ENCODE data around the gene PXDN.
"Not testable (repeated sequence)": the region's sequence is repeated elsewhere in the genome, so short reads cannot be mapped to it uniquely, and the experiment has no call there.

PXDN gene

DNA sequence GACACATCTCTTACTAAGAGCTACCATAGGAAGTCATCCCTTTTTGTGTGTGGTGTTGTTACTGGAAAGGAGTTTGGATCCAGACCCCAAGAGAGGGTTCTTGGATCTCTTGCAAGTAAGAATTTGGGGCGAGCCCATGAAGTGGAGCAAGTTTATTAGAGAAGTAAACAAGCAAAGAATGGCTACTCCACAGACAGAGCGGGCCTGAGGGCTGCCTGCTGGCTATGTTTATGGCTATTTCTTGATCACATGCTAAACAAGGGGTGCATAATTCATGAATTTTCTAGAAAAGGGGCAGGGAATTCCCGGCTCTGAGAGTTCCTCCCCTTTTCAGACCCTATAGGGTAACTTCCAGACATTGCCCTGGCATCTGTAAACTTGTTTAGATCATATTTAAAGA, 30.6 kb upstream of the PXDN start:
- no peak for DNase-seq (ENCODE audit: low read depth)

DNA sequence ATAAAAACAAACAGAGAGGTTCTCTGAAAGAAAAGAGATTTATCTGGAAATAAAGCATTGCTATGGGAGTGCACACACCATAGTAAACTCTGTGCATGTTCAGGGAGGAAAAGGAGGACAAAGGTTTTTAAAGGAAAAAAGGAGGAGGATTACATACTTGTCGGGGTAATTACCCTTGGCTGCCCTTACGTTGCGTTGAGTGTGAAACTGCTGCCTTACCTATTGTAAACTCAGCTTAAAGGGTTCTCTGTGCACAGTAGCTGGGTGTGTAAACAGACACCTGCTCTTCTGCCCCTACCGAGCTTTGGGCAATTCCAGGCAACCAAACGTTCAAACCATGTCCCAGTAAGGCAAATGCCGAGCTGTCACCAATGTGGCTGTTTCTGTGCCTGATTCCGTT, 29.6 kb upstream of the PXDN start:
- DNase-seq (ENCODE audit: low read depth): no peak

DNA sequence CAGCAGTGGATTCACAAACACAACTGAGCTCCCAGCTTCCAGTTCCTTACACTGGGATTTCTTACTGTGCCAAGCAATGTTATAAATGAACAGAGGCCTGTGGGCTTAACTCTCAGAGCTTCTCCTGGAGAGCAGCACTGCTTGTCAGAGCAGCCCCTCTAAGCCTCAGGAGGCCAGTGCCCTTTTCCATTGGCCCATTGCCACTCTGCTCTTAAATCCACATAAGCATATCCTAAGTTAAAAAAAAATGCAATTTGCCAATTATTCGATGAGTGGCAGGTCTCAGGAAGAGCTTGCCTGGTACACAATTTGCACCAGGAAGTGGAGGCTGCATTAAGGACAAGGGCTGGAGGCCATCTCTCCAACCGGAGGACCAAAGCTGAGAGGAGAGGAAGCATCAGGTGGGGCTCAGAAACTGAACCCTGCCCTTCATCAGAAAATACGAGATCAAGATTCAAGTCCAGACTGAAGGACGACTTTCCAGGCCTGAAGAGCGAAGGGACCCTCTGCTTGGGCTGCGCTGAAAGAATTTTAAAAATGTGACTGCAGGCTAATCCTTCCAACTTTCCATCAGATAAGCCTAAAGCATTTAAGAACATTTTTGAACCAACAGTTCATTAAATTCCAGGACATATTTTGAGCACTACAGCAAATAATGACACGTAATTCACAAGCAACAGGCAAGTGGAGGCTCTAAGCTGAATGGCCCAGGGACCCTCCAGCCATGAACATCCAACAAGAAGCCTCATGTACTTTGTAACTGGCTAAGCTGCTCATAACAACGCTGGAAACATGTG, 28.4 kb upstream of the PXDN start:
- no peak for DNase-seq (ENCODE audit: low read depth)

DNA sequence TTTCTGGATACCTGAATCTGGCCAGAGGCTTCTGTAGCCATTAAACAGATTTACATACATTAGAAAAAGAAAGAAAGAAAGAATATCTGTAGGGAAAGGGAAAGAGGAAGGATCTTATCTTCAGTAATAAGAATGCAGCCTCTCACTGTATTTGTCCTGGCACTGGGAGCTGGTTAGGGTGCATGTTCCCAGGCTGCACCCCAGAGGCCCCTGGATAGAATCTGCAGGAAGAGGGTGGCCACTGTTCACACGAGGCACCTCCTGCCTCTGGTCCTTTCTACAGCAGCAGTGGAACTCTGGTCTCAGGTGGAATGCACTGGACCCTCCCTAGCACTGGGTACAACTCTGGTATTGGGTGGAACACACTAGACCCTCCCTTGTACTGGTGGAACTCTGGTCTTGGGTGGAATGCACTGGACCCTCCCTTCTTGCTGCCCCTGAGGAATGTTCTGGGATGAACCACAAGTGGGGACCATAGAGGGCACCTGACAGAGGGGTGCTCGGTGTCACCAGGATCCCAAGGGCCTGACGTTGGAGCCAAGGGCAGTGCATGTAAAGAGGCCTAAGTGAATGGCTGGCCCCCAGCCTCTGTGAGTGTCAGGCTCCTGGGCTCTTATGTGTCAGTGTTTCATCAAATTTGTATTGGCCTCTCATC, 27.4 kb upstream of the PXDN start:
- DNase-seq (ENCODE audit: low read depth): no peak

DNA sequence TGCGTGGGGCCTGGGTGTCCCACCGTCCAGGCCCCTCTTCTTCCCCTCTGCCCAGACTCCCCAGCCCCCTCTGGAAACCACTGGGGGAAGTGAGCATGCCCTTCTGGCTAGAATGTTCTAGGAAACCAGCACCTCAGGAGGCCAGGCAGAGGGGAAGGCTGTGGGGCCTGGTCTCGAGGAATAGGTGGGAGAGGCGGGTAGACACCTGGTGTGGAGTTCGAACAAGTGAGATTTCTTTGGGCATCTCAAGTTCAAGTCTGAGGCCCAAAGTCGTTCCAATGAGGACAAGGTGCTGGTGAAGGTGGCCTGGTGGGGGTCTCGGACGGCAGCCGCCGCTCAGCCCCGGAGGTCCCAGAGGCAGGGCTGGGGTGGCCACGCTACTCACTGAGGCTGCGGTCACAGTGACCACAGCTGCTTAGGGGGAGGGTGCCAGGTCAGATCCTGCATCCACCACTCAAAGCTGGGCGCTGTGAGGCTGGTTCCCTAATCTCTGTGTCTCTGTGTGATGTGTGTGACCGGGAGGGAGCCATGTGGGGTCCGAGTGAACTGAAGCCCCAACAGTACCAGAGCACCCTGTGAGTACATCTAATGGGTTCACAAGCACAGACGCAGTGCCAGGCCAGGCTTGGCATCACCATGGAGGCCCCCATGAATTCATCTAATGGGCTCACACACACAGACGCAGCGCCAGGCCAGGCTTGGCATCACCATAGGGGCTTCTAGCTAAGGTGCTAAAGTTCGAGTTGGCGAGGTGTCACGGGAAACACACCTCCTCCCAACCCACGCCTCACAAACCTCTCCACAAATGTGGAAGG, 26.5 kb upstream of the PXDN start:
- DNase-seq (ENCODE audit: low read depth): no peak

DNA sequence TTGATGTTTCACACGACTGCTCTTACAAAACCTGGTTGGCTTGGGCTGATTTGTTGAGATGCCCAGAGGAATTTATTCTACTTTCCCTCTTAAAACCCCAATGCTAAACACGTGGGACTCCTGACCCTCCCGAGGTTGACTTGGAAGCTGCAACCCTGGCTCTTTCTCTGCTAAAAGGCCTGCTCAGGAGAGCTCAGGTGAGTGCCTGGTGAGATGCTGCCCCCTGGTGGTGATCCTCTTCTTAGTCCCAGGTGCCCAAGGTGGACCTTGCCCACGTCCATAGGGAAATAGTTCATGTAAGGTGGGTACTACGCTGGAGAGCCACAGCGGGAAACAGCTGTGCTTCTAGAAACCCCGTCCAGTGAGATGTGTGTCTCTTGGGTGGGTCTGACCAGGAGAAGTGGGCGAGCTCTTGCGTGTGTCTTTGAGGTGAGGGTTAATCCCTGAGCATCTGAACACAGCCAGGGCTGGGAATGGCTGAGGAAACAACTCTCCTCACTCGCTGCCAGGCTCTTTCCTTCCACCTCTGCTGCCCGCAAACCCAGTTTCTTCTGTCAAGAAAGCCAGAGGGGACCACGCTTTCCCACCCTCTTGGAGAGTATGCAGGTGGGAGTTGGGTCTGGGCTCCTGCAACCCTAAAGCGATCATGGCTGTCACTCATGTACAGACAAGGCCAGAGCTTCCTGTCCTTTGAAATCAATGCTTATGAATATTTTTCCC, 25.5 kb upstream of the PXDN start:
- DNase-seq (ENCODE audit: low read depth): no peak

DNA sequence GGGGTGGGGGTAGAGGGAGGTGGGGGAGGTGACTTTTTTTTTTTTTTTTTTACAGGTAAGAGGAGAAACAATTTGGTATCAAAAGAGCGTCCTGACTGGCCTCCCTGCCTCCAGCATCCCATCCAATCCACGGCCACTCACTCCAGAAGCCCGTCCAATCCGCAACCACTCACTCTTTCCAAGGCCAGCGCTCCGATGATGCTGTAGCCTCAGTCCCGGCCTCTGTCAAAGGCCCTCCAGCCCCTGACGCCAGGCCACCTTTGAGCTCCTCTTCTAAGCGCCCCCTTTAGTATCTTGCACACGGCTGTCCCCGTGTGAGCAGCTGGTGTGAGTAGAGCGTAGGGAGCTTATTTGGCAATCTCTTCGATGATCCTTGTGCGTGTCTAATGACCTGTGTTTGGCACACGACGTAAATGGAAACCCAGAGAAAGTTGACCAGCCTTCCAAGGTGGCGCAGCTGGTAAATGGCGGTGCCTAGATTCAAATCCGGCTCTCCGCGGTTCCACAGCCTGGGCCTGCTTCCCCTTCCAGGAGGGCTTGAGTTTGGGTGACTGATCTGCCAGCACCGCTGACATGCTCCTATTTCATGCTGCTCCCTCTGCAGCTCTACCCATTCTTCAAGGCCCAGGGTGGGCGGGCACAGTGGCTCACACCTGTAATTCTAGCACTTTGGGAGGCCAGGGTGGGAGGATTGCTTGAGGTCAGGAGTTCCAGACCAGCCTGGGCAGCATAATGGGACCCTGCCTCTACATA, 23.8 kb upstream of the PXDN start:
- DNase-seq (ENCODE audit: low read depth): no peak

DNA sequence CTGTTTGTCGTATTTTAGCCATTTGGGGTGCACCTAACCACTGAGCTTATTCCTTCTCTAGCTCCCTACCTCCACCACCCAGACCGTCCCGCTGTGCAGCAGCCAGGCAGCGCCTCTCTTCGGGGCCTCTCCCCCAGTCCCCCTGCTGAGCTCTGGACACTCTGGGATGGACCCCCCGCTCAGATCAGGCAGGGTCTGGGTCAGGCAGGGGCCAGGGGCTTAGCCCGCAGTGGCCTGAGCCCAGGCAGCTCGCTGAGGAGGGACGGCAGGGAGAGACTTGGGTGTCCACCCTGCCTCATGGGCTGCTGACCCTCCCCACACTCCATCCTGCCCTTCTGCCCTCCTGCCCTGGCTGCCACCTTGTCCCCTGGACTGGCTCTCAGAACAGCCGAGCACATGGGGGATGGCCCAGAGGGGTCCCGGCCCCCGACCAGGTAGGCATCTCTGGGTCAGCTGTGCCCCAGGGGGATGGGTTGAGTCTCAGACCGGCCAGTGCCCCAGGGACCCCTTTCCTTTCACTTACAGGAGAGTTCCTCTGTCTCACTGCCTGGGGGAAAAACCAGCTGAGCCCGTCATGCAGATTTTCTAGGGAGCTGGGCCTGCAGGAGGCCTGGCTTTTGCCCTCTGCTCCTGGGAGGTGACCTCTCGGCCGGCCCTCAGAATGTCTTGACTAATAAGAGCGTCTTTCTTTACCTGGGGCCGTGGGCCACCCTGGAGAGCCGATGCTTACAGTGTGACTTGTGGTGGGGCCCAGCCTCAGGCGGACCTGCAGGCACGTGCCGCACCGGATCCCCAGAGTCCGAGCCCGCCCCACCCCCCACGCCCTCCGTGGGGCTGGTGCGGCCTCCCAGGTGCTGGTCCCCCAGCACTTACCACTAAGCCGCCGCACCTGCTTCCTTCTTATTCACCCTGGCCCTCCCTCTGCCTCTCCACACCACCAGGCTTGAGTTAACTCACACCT, 22.8 kb upstream of the PXDN start:
- no peak for DNase-seq (ENCODE audit: low read depth)

DNA sequence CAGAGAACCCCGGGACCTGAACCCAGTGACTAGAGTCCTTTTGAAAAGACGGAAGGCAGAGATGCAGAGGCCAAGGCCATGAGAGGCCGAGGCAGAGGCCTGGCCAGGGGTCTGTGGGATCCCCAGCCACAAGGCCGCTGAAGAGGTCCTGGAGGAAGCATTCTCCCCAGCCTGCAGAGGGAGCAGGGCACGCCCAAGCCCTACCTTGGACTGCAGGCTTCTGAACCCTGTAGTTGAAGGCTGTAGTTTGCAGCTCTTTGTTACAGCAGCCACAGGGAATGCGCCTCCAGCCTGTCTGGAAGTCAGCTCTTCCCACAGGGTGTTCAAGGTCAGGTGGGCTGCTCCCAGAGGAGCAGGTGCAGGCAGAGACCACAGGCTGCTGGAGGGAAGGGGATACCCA, 22.1 kb upstream of the PXDN start:
- no peak for DNase-seq (ENCODE audit: low read depth)

DNA sequence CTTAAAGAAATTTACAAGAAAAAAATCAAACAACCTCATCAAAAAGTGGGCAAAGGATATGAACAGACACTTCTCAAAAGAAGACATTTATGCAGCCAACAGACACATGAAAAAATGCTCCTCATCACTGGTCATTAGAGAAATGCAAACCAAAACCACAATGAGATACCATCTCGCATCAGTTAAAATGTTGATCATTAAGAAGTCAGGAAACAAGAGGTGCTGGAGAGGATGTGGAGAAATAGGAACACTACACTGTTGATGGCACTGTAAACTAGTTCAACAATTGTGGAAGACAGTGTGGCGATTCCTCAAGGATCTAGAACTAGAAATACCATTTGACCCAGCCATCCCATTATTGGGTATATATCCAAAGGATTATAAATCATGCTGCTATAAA, 20.9 kb upstream of the PXDN start:
- DNase-seq (ENCODE audit: low read depth): not testable (repeated sequence)

DNA sequence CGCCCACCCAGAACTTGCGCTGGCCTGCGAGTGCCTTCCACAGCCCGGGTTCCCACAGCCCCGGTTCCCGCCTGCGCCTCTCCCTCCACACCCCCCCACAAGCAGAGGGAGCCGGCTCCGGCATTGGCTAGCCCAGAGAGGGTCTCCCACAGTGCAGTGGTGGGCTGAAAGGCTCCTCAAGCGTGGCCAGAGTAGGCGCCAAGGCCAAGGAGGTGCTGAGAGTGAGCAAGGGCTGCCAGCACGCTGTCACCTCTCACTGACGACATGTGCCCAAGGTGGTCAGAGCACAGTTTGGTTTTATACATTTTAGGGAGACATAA, 15.3 kb upstream of the PXDN start:
- no peak for DNase-seq (ENCODE audit: low read depth)

DNA sequence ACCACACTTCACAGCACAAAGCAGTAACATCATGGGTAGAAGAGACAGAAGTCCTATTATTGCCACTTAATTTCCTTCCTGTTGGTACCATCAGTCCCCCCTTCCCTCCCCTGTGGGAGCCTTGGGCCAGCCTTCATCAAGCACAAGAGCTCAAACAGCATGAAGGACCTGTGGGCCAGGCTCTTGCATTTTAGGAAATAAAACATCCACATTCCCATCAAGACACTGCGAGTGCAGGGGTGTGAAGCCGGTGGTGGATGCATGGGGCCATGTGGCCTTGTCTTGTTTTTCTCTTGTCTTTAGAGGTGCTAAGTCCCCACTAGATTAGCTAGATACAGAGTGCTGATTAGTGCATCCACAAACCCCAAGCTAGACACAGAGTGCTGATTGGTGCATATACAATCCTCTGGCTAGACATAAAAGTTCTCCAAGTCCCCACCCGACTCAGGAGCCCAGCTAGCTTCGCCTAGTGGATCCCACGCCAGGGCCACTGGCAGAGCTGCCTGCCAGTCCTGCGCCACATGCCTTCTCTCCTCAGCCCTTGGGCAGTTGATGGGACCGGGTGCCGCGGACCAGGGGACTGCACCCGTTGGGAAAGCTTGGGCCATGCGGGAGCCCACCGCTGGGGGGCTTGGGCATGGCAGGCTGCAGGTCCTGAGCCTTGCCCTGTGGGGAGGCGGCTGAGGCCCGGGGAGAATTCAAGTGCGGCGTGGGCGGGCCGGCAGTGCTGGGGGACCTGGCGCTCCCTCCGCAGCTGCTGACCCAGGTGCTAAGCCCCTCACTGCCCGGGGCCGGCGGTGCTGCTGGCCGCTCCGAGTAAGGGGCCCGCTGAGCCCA, 14.7 kb upstream of the PXDN start:
- no peak for DNase-seq (ENCODE audit: low read depth)

DNA sequence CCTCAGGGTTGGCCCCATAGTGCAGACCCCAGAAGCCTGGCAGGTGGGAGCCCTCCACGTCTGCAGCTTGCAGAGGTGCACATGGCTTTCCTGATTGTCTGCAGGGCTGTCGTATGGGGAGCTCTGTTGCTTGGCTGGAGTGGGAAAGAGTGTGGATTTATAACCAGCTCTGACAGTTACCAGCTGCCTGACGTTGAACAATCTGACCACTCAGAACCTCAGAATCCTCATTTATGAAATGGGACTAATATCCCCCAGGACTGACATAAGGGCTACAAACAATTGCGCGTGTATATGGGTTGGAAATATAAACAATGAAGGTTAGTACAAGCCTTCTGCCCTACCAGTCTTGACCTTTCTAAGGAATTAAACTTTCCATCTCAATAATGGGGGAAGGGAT, 13.9 kb upstream of the PXDN start:
- no peak for DNase-seq (ENCODE audit: low read depth)

DNA sequence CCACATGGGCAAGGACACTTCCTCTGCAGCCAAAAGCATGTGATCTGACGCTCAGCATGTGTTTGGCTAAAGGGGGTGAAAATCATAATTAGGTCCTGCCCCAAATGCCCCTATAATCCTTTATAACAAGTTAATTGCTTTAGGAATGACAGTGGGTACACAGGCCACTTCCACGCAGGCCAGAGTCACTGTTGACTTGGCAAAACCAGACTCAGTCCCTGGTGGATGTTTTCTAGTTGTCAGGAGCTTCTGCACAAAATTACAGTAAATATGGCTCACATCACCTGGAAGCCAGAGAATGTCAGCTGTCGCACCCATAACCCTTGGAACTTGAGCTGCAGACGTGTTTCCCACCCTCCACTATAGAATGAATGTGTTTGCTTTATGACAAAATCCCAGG, 13.3 kb upstream of the PXDN start:
- no peak for DNase-seq (ENCODE audit: low read depth)

DNA sequence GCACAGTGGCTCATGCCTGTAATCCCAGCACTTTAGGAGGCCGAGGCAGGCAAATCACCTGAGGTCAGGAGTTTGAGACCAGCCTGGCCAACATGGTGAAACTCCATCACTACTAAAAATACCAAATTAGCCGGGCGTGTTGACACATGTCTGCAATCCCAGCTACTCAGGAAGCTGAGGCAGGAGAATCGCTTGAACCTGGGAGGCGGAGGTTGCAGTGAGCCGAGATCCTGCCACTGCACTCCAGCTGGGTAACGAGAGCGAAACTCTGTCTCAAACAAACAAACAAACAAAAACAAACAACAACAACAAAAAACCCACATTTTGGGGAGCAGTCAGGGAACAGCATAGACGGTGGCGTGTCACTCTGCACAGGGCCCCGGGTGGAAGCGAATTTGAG, 12.8 kb upstream of the PXDN start:
- DNase-seq (ENCODE audit: low read depth): not testable (repeated sequence)

DNA sequence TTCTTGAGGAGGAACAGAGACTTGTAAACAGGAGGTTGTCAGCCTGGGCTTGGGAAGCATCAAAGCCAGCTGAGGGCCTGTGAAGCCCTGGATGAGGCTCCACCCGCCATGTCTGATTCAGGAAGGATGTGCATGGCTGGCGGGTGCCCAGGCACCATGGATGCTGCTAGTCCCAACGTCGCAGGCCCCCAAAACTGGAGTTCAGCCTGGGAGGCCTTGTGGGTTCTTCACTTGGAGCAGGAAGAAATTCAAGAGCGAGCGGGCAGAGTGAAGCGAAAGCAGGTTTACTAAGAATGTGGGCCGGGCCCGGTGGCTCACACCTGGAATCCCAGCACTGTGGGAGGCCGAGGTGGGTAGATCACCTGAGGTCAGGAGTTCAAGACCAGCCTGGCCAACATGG, 12.1 kb upstream of the PXDN start:
- no peak for DNase-seq (ENCODE audit: low read depth)

DNA sequence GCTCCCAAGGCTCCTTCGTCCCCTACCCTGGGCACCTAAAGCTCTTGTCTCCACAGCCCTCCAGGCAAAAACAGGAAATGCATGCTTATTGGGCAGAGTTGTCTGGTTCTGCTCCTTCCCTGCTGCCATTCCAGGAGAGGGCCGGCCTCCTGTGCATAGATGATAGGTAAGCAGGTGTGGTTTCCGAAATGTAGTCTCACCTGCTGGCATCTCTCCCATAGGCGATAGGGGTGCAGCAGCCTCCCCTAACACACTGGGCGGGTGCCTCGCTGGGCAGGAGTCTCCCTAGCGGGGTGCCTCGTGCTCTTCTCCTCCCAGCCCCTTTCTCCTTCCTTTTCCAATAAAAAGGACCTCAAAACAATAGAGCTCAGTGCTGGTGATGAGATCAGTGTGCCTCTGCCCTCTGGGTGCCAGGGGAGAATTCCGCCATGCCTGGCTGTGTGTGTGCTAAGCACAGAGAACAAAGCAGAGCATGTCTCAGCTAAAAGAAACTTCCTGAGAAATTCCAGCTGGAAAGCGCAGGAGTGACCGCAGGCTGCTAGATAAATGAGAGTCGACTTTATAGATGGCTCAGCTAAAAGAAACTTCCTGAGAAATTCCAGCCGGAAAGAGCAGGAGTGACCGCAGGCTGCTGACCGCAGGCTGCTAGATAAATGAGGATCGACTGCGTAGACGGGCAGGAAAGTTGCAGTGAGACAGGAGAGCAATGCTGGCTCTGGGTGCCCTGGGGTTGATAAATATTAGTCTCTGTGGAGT, 11.3 kb upstream of the PXDN start:
- DNase-seq (ENCODE audit: low read depth): no peak

DNA sequence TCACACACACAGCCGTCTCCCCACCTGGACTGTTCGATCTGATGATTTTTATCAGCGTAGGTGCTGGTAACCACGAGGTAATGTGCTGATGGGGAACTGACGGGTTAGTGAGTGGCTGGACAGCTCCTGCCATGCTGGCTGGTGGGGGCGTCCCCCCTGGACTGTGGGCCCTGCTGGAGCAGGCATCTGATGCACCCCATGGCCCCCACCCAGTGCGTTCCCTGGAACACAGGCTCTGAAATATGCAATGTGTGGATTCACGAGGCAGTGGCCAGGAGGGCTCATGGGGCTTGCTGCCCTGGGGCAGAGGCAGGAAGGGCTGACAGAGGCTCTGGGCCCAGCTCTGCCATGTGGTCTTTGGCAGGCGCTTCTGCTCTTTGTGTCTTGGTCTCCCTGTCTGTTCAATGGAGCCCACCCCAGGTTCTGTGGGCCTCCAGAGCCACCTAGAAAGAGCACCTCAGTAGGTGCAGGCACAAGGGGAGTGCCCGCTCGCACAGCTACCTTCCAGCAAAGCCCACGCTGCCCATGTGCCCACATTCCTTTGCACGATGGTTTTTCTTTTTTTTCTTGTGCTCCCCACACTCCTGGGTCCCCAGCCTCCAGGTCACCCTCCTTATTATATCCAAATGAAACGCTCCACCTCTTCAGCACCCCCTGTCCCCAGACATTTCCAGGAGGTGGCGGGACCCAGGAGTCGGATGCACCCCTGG, 10.3 kb upstream of the PXDN start:
- DNase-seq (ENCODE audit: low read depth): no peak

Data from stromal cell of bone marrow (primary cell).